Measurements from ENCODE around the gene POLR2F.

POLR2F gene

GRCh38 chr22:38016182-38017151, 63.0 kb downstream of the POLR2F start:
- peak overlapping the region; percentile 70 for H3K27ac ChIP-seq
- TF ChIP-seq, protein P1, sequence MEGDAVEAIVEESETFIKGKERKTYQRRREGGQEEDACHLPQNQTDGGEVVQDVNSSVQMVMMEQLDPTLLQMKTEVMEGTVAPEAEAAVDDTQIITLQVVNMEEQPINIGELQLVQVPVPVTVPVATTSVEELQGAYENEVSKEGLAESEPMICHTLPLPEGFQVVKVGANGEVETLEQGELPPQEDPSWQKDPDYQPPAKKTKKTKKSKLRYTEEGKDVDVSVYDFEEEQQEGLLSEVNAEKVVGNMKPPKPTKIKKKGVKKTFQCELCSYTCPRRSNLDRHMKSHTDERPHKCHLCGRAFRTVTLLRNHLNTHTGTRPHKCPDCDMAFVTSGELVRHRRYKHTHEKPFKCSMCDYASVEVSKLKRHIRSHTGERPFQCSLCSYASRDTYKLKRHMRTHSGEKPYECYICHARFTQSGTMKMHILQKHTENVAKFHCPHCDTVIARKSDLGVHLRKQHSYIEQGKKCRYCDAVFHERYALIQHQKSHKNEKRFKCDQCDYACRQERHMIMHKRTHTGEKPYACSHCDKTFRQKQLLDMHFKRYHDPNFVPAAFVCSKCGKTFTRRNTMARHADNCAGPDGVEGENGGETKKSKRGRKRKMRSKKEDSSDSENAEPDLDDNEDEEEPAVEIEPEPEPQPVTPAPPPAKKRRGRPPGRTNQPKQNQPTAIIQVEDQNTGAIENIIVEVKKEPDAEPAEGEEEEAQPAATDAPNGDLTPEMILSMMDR (IDR thresholded peaks at IDR 0.05) = no peak
- TF ChIP-seq ZFX (IDR thresholded peaks at IDR 0.05; ENCODE audit: borderline replicate concordance) = no peak

- no peak for TF ChIP-seq ZFX (IDR thresholded peaks at IDR 0.05; ENCODE audit: borderline replicate concordance)
- TF ChIP-seq, protein P1 (IDR thresholded peaks at IDR 0.05) = peak; percentile 10; the same call in 1 of the 2 replicates
- H3K27ac ChIP-seq = peak overlapping the region; percentile 70
Measured at GRCh38 chr22:38017272-38017920, 63.9 kb downstream of the POLR2F start.

- H3K27ac ChIP-seq = peak overlapping the region; percentile 70
- no peak for TF ChIP-seq ZFX (IDR thresholded peaks at IDR 0.05; ENCODE audit: borderline replicate concordance)
- TF ChIP-seq, protein P1 (IDR thresholded peaks at IDR 0.05) = no peak
Measured at GRCh38 chr22:38017939-38018885, 64.7 kb downstream of the POLR2F start.

All from 22Rv1 (cell line).